Keratinocyte (primary cell): Measurements from ENCODE around the gene CAPZB. TPM values are rescaled to one million over a fixed set of nuclear protein-coding genes. Genes with fewer than 3 reads are reported as not detected.

Source experiments
- DNase-seq: peaks from one replicate; pipeline ENCODE4 v3.0.0-alpha.2; 2011; ENCODE audit warnings: low read depth, missing footprints, low spot score
- FAIRE-seq: peaks from 2 replicates; lab custom pipeline; 2011; peaks lifted over from hg19 to GRCh38; lab: Jason Lieb, UNC
- H2AFZ ChIP-seq: 2 replicates; pipeline ENCODE4 v1.6.0; 2012; ENCODE audit warnings: low read length, control low read depth, inconsistent platforms; ENCODE audit not compliant: control insufficient read depth
- H3K27ac ChIP-seq: 2 replicates; pipeline ENCODE4 v1.5.1; 2011; ENCODE audit warnings: low read length; ENCODE audit not compliant: control insufficient read depth, insufficient read depth
- H3K27me3 ChIP-seq: 3 replicates; pipeline ENCODE4 v1.6.0; 2011; ENCODE audit warnings: low read length; ENCODE audit not compliant: control insufficient read depth, insufficient read depth; ENCODE audit errors: extremely low read depth
- H3K36me3 ChIP-seq, 2 experiments: 2 replicates in 1 of 2; 3 replicates in 1 of 2; pipeline ENCODE4 v1.5.1; 2011; ENCODE audit warnings: low read length in 2 of 2, mild to moderate bottlenecking in 1 of 2; ENCODE audit not compliant: control insufficient read depth in 2 of 2, insufficient read depth in 2 of 2; ENCODE audit errors: extremely low read depth in 1 of 2
- H3K4me1 ChIP-seq: 3 replicates; pipeline ENCODE4 v1.5.1; 2011; ENCODE audit warnings: low read length; ENCODE audit not compliant: control insufficient read depth, insufficient read depth; ENCODE audit errors: extremely low read depth
- H3K4me2 ChIP-seq: 3 replicates; pipeline ENCODE4 v1.6.0; 2011; ENCODE audit warnings: low read depth, low read length; ENCODE audit not compliant: control insufficient read depth, insufficient read depth; ENCODE audit errors: extremely low read depth
- H3K4me3 ChIP-seq, 3 experiments: fragments of 200-600 bp in 1 of 3; sonication (generic) in 1 of 3; 2 replicates in 2 of 3; 3 replicates in 1 of 3; pipeline ENCODE4 v1.5.1; 2011 to 2016; ENCODE audit warnings: low read length in 3 of 3, mild to moderate bottlenecking in 3 of 3, control low read depth in 2 of 3, inconsistent platforms in 1 of 3, low read depth in 1 of 3, mixed read lengths in 1 of 3, mixed run types in 1 of 3, moderate library complexity in 1 of 3; ENCODE audit not compliant: control insufficient read depth in 2 of 3, insufficient read depth in 2 of 3; ENCODE audit errors: extremely low read depth in 1 of 3
- H3K79me2 ChIP-seq: 2 replicates; pipeline ENCODE4 v1.6.0; 2012; ENCODE audit warnings: low read length; ENCODE audit not compliant: control insufficient read depth, insufficient read depth
- H3K9ac ChIP-seq: 3 replicates; pipeline ENCODE4 v1.6.0; 2011; ENCODE audit warnings: low read length; ENCODE audit not compliant: control insufficient read depth, insufficient read depth; ENCODE audit errors: extremely low read depth
- H3K9me1 ChIP-seq: 3 replicates; pipeline ENCODE4 v1.6.0; 2011; ENCODE audit warnings: low read length; ENCODE audit not compliant: control insufficient read depth, insufficient read depth; ENCODE audit errors: extremely low read depth
- H3K9me3 ChIP-seq: 2 replicates; pipeline ENCODE4 v1.5.1; 2012; ENCODE audit warnings: low read depth, low read length; ENCODE audit not compliant: control insufficient read depth
- H4K20me1 ChIP-seq: 3 replicates; pipeline ENCODE4 v1.6.0; 2011; ENCODE audit warnings: low read length; ENCODE audit not compliant: control insufficient read depth, insufficient read depth; ENCODE audit errors: extremely low read depth
- CTCF ChIP-seq, 3 experiments: IDR thresholded peaks in 1 of 3; conservative IDR thresholded peaks in 1 of 3; optimal IDR thresholded peaks in 1 of 3; 2 replicates in 2 of 3; 3 replicates in 1 of 3; pipeline versions ENCODE3 to v1.5.1; 2011; ENCODE audit warnings: low read length in 3 of 3, mild to moderate bottlenecking in 3 of 3, moderate library complexity in 2 of 3, control low read depth in 1 of 3, inconsistent platforms in 1 of 3; ENCODE audit not compliant: insufficient read depth in 2 of 3; ENCODE audit errors: extremely low read depth in 1 of 3
- EZH2 ChIP-seq: IDR thresholded peaks from one replicate; pipeline ENCODE4 v1.6.1; 2012; ENCODE audit warnings: inconsistent platforms, mild to moderate bottlenecking, low read length, moderate library complexity
- dilution Hi-C: fragments of 300-500 bp; cut with MboI; formaldehyde crosslinking; loops from one replicate; pipeline ENCODE4 v1.7.0; 2020; ENCODE audit warnings: low sequenced_read_pairs; ENCODE audit not compliant: extremely low pct_ligation_motif_present
- polyA plus RNA-seq, 5 experiments: library from polyadenylated mRNA; depleted of rRNA in 3 of 5; stranded (reverse) in 3 of 5; stranded (forward) in 1 of 5; unstranded in 1 of 5; fragments of >200 nt; gene quantifications; 1 replicate in 1 of 5; 2 replicates in 3 of 5; 3 replicates in 1 of 5; pipeline versions ENCODE4 v1.2.1 to v1.2.3, GENCODE V29; 2011 to 2012; ENCODE audit warnings: missing spikeins in 2 of 5, low read depth in 1 of 5, low replicate concordance in 1 of 5

The CAPZB gene
- polyA plus RNA-seq, 1 donor (not counting 4 experiments of a cell fraction or from before 2014, with no cell fraction given), result 193 TPM

GRCh38 chr1:19346026-19346425 is 139.3 kb downstream of the CAPZB start:
- H2AFZ ChIP-seq, result no peak overlapping the region
- no peak for TF ChIP-seq CTCF (optimal IDR thresholded peaks at IDR 0.05 in 1 of 3, IDR thresholded peaks at IDR 0.05 in 1 of 3, conservative IDR thresholded peaks at IDR 0.05 in 1 of 3; ENCODE audit: extremely low read depth in 1 of 3, insufficient read depth in 2 of 3, low read length in 3 of 3)
- no peak for TF ChIP-seq EZH2
- DNase-seq, result no peak
- FAIRE-seq, result no peak
- no peak overlapping the region for H3K4me2 ChIP-seq
- dilution Hi-C loops, result no loop called here
- no peak overlapping the region for H3K9ac ChIP-seq
- no peaks in the 10 kb centered on the region for H3K27me3 ChIP-seq
- H3K36me3 ChIP-seq, result peaks cover 28 to 44% of the 10 kb centered on the region in 2 experiments
- peaks cover 2% of the 10 kb centered on the region for H3K4me1 ChIP-seq
- no peak overlapping the region for H3K27ac ChIP-seq
- H3K9me3 ChIP-seq, result no peaks in the 10 kb centered on the region
- H4K20me1 ChIP-seq, result peaks cover 2% of the 10 kb centered on the region
- no peak overlapping the region for H3K4me3 ChIP-seq
- no peaks in the 10 kb centered on the region for H3K79me2 ChIP-seq
- H3K9me1 ChIP-seq, result no peaks in the 10 kb centered on the region

- Histone ChIP-seq H3K27ac (no peak overlapping the region), H3K4me1 (peaks cover 2% of the 10 kb centered on the region)
These were observed 139.9 kb downstream of the CAPZB start for GRCh38 chr1:19345391-19345790.

More at GRCh38 chr1:19345391-19345790, 139.9 kb downstream of the CAPZB start:
- no peak overlapping the region for H2AFZ ChIP-seq
- H3K4me3 ChIP-seq, result no peak overlapping the region
- no peak for TF ChIP-seq EZH2
- no peak for TF ChIP-seq CTCF (optimal IDR thresholded peaks at IDR 0.05 in 1 of 3, IDR thresholded peaks at IDR 0.05 in 1 of 3, conservative IDR thresholded peaks at IDR 0.05 in 1 of 3; ENCODE audit: extremely low read depth in 1 of 3, insufficient read depth in 2 of 3, low read length in 3 of 3)
- H3K36me3 ChIP-seq, result peaks cover 34 to 48% of the 10 kb centered on the region in 2 experiments
- H3K9me1 ChIP-seq, result no peaks in the 10 kb centered on the region
- H4K20me1 ChIP-seq, result peaks cover 4% of the 10 kb centered on the region
- H3K9ac ChIP-seq, result no peak overlapping the region
- no peak overlapping the region for H3K4me2 ChIP-seq
- no peak for FAIRE-seq
- no peaks in the 10 kb centered on the region for H3K27me3 ChIP-seq
- no peaks in the 10 kb centered on the region for H3K9me3 ChIP-seq
- H3K79me2 ChIP-seq, result no peaks in the 10 kb centered on the region
- no peak for DNase-seq
- dilution Hi-C loops, result no loop called here
